Measurements from ENCODE around the gene MFN2.

DNA sequence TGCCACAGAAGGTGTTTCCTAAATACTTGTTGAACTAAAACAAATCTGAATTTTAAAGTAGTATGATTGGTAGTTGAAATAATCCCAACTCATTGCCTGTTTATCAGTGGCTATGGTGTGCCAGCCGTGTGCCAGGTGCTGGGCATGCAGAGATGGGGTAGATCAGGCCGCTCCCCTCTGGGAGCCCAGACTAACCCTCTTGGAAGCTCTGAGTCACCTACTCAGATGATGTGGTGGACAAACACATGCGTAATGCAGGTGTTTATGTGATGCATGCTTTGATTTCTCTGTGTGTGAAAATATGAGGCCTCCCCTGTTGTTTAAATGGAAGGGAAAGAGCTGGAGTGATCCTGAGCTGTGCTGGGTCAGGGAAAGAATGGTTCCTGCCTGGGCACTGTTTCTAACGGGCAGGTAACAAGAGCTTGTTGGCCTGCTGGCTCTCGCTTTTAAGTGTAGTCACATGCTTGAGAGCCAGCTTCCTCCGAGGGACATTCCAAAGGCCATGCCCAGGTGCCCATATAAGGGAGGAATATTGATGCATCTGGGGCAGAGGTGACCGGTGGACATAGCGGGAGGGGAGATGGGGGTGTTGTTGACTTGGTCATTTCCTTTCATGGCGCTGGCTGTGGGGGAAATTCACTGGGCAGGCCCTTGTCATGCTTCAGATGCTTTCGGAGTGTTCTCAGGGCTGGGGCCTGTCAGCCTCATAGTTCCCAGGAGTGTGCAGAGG lies 10.2 kb downstream of the MFN2 start:
- TF ChIP-seq, protein P1, sequence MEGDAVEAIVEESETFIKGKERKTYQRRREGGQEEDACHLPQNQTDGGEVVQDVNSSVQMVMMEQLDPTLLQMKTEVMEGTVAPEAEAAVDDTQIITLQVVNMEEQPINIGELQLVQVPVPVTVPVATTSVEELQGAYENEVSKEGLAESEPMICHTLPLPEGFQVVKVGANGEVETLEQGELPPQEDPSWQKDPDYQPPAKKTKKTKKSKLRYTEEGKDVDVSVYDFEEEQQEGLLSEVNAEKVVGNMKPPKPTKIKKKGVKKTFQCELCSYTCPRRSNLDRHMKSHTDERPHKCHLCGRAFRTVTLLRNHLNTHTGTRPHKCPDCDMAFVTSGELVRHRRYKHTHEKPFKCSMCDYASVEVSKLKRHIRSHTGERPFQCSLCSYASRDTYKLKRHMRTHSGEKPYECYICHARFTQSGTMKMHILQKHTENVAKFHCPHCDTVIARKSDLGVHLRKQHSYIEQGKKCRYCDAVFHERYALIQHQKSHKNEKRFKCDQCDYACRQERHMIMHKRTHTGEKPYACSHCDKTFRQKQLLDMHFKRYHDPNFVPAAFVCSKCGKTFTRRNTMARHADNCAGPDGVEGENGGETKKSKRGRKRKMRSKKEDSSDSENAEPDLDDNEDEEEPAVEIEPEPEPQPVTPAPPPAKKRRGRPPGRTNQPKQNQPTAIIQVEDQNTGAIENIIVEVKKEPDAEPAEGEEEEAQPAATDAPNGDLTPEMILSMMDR (IDR thresholded peaks at IDR 0.05) = no peak
- TF ChIP-seq POLR2A (IDR thresholded peaks at IDR 0.05) = no peak

All from testis (tissue), 2 donors.